HG03135 (cell line): ENCODE data around the gene TCFL5.

ENCODE experiments used
- ATAC-seq: cut with Tn5 transposase; IDR thresholded peaks from one replicate; pipeline ENCODE4 v1.9.1; 2021; ENCODE audit warnings: mild to moderate bottlenecking, moderate library complexity; ENCODE audit not compliant: unreplicated experiment

Gene TCFL5

GRCh38 chr20:62896526-62896925, 34.9 kb upstream of the TCFL5 start:
- no peak for ATAC-seq

GRCh38 chr20:62895539-62895938, 33.9 kb upstream of the TCFL5 start:
- ATAC-seq = no peak

GRCh38 chr20:62894261-62894660, 32.6 kb upstream of the TCFL5 start:
- no peak for ATAC-seq

GRCh38 chr20:62893700-62894099, 32.1 kb upstream of the TCFL5 start:
- no peak for ATAC-seq

GRCh38 chr20:62892348-62893304, 31.0 kb upstream of the TCFL5 start:
- no peak for ATAC-seq

- ATAC-seq = no peak
Measured at GRCh38 chr20:62891111-62891510, 29.5 kb upstream of the TCFL5 start.

GRCh38 chr20:62890444-62890843, 28.8 kb upstream of the TCFL5 start:
- no peak for ATAC-seq

- ATAC-seq = no peak
Measured at GRCh38 chr20:62889871-62890270, 28.2 kb upstream of the TCFL5 start.

- no peak for ATAC-seq
Measured at GRCh38 chr20:62889411-62889810, 27.8 kb upstream of the TCFL5 start.

- ATAC-seq = no peak
Measured at GRCh38 chr20:62888910-62889309, 27.3 kb upstream of the TCFL5 start.

- no peak for ATAC-seq
Measured at GRCh38 chr20:62888406-62888805, 26.8 kb upstream of the TCFL5 start.

GRCh38 chr20:62887860-62888239, 26.2 kb upstream of the TCFL5 start:
- no peak for ATAC-seq

GRCh38 chr20:62887152-62887859, 25.7 kb upstream of the TCFL5 start:
- no peak for ATAC-seq

GRCh38 chr20:62886709-62887058, 25.1 kb upstream of the TCFL5 start:
- no peak for ATAC-seq

GRCh38 chr20:62885896-62886708, 24.5 kb upstream of the TCFL5 start:
- ATAC-seq = no peak

- ATAC-seq = no peak
Measured at GRCh38 chr20:62885046-62885895, 23.6 kb upstream of the TCFL5 start.

GRCh38 chr20:62884556-62884955, 22.9 kb upstream of the TCFL5 start:
- ATAC-seq = no peak

GRCh38 chr20:62882426-62882825, 20.8 kb upstream of the TCFL5 start:
- no peak for ATAC-seq

GRCh38 chr20:62881662-62882395, 20.2 kb upstream of the TCFL5 start:
- ATAC-seq = no peak
